ENCODE measurements around the gene RAB3IP.

DNA sequence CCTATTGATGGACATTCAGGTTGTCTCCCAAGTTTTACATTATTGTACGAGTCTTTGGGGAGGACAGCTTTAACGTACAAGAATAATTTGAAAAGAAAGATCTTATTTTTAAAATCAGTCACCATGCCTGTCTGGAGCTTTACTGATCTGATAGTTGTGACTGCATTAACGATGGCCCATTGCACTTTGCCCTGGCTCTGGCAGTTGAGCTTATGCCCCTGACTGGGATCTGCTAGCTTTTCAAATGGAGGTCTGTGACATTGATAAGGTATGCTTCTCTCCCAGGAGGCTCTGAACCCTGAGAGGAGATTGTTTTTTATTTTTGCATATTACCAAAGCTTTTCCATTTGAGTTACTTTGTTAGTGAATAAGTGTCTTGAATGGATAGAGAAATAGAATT is 17.9 kb upstream of the RAB3IP start:
- TF ChIP-seq, protein P1, sequence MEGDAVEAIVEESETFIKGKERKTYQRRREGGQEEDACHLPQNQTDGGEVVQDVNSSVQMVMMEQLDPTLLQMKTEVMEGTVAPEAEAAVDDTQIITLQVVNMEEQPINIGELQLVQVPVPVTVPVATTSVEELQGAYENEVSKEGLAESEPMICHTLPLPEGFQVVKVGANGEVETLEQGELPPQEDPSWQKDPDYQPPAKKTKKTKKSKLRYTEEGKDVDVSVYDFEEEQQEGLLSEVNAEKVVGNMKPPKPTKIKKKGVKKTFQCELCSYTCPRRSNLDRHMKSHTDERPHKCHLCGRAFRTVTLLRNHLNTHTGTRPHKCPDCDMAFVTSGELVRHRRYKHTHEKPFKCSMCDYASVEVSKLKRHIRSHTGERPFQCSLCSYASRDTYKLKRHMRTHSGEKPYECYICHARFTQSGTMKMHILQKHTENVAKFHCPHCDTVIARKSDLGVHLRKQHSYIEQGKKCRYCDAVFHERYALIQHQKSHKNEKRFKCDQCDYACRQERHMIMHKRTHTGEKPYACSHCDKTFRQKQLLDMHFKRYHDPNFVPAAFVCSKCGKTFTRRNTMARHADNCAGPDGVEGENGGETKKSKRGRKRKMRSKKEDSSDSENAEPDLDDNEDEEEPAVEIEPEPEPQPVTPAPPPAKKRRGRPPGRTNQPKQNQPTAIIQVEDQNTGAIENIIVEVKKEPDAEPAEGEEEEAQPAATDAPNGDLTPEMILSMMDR (IDR thresholded peaks at IDR 0.05; ENCODE audit: low read depth, low read length, poor library complexity, severe bottlenecking) = no peak
- no peak for TF ChIP-seq EZH2phosphoT487 (IDR thresholded peaks at IDR 0.05; ENCODE audit: borderline replicate concordance, low read length)
